Skeletal muscle satellite cell (primary cell): ENCODE data around the gene GPR63.
A peak's percentile ranks its signal among the peaks of the same experiment; 100 is the strongest.

ENCODE experiments used
- H3K27me3 ChIP-seq: 2 replicates; pipeline ENCODE4 v1.7.0; 2013; ENCODE audit warnings: low read length; ENCODE audit not compliant: control insufficient read depth, insufficient read depth
- H3K36me3 ChIP-seq: 2 replicates; pipeline ENCODE4 v1.7.0; 2013; ENCODE audit warnings: mild to moderate bottlenecking, control low read depth, low read length; ENCODE audit not compliant: insufficient read depth
- H3K4me1 ChIP-seq: 2 replicates; pipeline ENCODE4 v1.7.0; 2013; ENCODE audit warnings: low read length; ENCODE audit not compliant: control insufficient read depth, insufficient read depth
- H3K4me2 ChIP-seq: 2 replicates; pipeline ENCODE4 v1.7.0; 2013; ENCODE audit warnings: mild to moderate bottlenecking, low read length
- H3K4me3 ChIP-seq: 2 replicates; pipeline ENCODE4 v1.7.0; 2013; ENCODE audit warnings: low read length
- H3K9ac ChIP-seq: 2 replicates; pipeline ENCODE4 v1.7.0; 2013; ENCODE audit warnings: mild to moderate bottlenecking, low read depth, low read length, moderate library complexity
- H3K9me3 ChIP-seq: replicated peaks from 2 replicates; pipeline ENCODE4 v1.7.0; 2013; ENCODE audit warnings: mild to moderate bottlenecking, control low read depth, low read length

GPR63 gene

DNA sequence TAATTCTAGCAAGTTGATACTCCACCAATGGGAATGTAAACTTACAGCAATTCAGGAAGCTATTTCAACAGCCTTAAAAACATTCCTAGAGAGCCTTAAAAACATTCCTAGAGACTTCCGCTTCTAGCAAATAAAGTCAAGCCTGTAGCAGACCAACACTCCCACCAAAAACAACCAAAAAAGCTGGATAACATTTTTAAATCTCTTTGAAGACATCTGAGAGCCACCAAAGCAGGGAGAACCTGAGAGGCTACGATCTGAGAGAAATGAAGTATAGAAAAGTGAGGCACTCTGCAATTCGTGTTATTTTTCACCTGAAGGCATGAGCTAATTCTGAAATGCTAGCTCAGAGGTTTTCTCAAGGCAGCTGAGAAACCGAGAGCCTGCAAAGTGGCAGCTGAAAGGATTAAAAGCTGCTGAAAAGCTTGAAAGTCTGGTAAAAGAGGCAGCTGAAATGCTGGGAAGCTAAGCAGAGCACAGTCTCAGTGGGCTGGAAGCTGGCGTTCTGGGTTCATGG lies 20.9 kb downstream of the GPR63 start:
- H3K36me3 ChIP-seq, result no peaks in the 10 kb centered on the region
- H3K9ac ChIP-seq, result no peak overlapping the region
- no peak overlapping the region for H3K4me3 ChIP-seq
- H3K9me3 ChIP-seq, result no peaks in the 10 kb centered on the region
- H3K4me1 ChIP-seq, result peaks cover 10% of the 10 kb centered on the region
- H3K27me3 ChIP-seq, result no peaks in the 10 kb centered on the region
- peak overlapping the region; percentile 65 for H3K4me2 ChIP-seq

DNA sequence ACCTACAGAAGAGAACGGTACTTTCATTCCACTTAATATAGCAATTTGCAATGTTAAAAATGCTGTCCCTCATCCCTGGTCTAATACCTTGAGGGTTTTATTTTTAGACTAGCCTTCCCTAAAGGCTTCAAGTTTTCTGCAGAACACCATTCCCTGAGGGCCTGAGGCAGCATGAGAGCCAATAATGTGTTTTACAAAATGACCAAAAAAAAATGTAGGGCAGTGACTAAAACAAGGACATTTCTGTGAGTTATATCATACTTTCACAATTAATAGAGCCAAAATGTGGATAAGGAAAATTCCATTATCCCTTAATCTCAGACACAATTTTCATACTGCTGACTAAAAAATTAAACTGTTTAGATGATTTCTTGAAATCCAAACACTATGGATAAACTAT lies 22.7 kb downstream of the GPR63 start:
- Histone ChIP-seq H3K9ac (no peak overlapping the region), H3K36me3 (no peaks in the 10 kb centered on the region), H3K4me3 (no peak overlapping the region)

DNA sequence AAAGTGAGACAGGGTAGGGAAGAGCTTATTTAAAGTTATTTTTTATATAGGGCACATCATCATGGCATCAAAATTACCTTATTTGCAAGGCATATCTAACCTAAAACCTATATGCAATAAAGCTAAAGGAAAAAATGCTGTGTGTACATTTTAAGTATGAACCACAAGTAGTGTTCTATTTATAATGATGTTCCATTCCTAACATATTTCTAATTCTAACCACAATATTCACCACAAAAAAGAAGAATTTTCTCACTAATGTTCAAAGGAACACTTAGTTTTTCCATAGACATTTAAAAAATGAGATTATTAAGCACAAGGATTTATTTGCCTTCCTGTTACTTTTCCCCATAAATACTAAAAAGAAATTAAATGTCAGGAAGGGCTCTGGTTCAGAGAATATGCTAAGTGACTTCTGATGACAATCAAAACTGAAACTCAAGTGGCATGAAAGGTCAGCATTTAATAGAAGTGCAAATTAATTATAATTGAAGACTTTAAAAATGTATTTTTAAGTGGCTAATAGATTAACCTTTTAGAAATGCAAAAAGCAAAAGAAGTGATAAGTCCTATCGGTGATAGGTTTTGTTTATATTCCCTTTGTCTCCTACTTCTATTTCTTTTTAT lies 25.1 kb downstream of the GPR63 start:
- H3K4me2 ChIP-seq, result peak overlapping the region; percentile 55
- no peaks in the 10 kb centered on the region for H3K27me3 ChIP-seq
- H3K4me1 ChIP-seq, result peaks cover 10% of the 10 kb centered on the region
- H3K36me3 ChIP-seq, result no peaks in the 10 kb centered on the region
- H3K4me3 ChIP-seq, result no peak overlapping the region
- H3K9ac ChIP-seq, result no peak overlapping the region
- no peaks in the 10 kb centered on the region for H3K9me3 ChIP-seq

More for the DNA sequence above, 22.7 kb downstream of the GPR63 start:
- no peak overlapping the region for H3K4me2 ChIP-seq
- H3K9me3 ChIP-seq, result no peaks in the 10 kb centered on the region
- H3K27me3 ChIP-seq, result no peaks in the 10 kb centered on the region
- peaks cover 10% of the 10 kb centered on the region for H3K4me1 ChIP-seq

DNA sequence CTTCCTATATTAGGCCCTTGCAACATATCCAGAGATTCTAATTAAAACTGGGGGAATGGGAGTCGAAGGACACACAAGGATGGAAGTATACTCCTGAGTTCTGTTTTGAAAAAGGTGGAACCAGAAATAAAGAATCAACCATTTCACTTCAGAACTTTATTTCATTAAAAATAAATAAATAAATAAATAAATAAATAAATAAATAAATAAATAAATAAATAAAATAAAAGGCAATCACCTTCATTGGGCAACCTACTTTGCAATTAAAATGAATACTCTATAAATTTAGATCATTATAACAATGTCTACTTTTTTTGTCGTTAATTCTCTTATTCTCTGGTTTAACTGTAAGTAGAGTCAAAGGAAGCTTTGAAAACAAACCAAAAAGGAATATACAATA lies 25.6 kb downstream of the GPR63 start:
- Histone ChIP-seq H3K4me3 (no peak overlapping the region), H3K4me1 (peaks cover 10% of the 10 kb centered on the region), H3K36me3 (no peaks in the 10 kb centered on the region), H3K9me3 (no peaks in the 10 kb centered on the region), H3K27me3 (no peaks in the 10 kb centered on the region), H3K4me2 (peak overlapping the region; percentile 55), H3K9ac (no peak overlapping the region)

DNA sequence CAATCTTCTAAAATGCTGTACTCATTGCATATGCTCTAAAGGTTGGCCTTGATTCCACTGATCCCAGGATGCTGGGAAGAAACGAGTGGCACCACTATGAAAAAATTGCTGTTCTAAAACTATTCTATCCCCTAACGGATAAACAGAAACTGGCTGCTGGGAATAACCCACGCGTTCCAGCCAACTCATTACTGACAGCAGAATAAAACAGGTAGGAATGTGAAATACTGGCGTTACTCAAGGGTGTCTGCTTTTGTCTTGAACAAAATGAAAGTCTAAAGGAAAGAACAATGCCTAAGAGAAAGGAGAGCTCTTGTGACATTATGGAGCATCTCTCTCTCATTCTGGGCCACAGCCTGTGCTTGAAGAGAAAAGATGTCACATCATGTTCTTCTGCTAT lies 26.1 kb downstream of the GPR63 start:
- H3K9ac ChIP-seq, result no peak overlapping the region
- no peak overlapping the region for H3K4me2 ChIP-seq
- no peaks in the 10 kb centered on the region for H3K27me3 ChIP-seq
- peaks cover 6% of the 10 kb centered on the region for H3K4me1 ChIP-seq
- no peaks in the 10 kb centered on the region for H3K9me3 ChIP-seq
- H3K36me3 ChIP-seq, result no peaks in the 10 kb centered on the region
- no peak overlapping the region for H3K4me3 ChIP-seq

DNA sequence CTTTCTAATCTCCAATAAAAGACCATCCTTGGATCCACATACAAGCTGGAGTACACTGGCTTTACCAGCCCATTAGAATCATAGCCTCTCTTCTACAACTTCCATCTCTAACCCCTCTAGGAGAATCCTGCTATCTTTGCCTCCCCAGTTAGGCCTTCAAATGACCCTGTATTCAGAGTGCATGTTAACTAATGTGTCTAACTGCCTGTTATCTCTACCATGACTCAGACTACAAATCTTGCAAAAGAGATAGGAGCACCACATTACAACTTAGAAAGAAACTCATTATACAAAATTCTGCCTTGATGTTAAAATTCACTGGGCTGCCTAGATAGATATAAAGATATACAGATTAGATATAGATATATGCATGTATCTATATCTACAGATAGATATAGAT lies 28.2 kb downstream of the GPR63 start:
- no peak overlapping the region for H3K9ac ChIP-seq
- H3K4me2 ChIP-seq, result no peak overlapping the region
- H3K4me1 ChIP-seq, result peaks cover 6% of the 10 kb centered on the region
- no peaks in the 10 kb centered on the region for H3K36me3 ChIP-seq
- H3K27me3 ChIP-seq, result no peaks in the 10 kb centered on the region
- no peaks in the 10 kb centered on the region for H3K9me3 ChIP-seq
- no peak overlapping the region for H3K4me3 ChIP-seq

DNA sequence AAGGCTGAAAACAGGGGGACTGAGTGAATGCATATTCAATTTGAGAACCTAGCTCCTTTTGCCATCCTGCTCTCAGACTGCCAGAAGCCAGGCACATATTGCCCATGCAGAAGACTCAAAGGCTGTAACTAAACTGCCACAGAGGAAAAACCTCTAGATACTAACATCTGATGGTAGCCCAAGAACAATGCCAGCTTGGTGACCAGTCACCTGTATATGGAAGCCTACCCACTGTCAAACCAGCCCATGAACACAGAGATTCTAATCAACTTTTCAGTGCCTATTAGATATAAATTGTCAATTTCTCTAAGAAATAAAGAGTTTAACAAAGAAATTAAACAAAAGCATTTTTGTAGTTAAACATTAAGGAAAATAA lies 34.2 kb downstream of the GPR63 start:
- Histone ChIP-seq H3K4me2 (no peak overlapping the region), H3K4me3 (no peak overlapping the region), H3K36me3 (no peaks in the 10 kb centered on the region), H3K4me1 (no peaks in the 10 kb centered on the region), H3K9me3 (no peaks in the 10 kb centered on the region), H3K9ac (no peak overlapping the region), H3K27me3 (no peaks in the 10 kb centered on the region)

DNA sequence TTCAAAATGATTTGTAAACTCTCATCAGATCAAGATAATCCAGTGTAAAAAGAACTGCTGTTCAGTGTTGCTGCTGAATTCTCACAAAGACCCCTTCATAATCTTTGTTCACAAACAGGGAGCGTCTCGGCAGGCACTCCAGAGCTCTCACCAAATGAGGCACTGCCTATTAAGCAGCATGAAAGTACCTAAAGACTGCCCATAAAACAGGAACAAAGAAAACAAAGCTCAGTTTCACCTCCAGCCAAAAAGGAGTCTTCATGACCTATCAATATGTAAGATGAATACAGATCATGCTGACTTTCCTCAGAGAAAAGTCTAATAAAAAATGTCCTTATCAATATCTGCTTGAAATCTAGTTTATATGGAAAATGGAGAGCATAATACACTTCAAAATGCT lies 41.8 kb downstream of the GPR63 start:
- H3K4me2 ChIP-seq, result no peak overlapping the region
- no peaks in the 10 kb centered on the region for H3K27me3 ChIP-seq
- no peak overlapping the region for H3K9ac ChIP-seq
- H3K4me3 ChIP-seq, result no peak overlapping the region
- no peaks in the 10 kb centered on the region for H3K4me1 ChIP-seq
- H3K9me3 ChIP-seq, result no peaks in the 10 kb centered on the region
- no peaks in the 10 kb centered on the region for H3K36me3 ChIP-seq

DNA sequence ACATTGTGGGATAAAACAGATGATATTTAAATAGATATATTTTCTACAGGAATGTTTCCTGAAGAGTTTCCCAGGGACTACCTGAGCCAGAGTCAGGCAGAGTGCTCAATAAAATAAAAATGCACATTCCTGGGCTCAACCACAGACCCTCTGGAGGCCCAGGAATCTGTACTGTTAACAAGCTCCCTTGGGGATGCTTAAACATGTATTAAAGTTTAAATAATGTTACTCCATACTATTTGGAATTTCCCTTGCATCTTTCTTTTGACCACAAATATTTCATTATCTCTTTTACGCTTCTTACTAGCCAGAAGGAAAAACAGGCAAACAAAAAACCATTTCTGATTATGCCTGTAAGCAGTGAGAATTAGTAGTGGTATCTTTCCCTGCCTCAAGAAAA lies 42.3 kb downstream of the GPR63 start:
- Histone ChIP-seq H3K9me3 (no peaks in the 10 kb centered on the region), H3K36me3 (no peaks in the 10 kb centered on the region), H3K4me3 (no peak overlapping the region), H3K4me2 (no peak overlapping the region), H3K27me3 (no peaks in the 10 kb centered on the region), H3K4me1 (no peaks in the 10 kb centered on the region), H3K9ac (no peak overlapping the region)

DNA sequence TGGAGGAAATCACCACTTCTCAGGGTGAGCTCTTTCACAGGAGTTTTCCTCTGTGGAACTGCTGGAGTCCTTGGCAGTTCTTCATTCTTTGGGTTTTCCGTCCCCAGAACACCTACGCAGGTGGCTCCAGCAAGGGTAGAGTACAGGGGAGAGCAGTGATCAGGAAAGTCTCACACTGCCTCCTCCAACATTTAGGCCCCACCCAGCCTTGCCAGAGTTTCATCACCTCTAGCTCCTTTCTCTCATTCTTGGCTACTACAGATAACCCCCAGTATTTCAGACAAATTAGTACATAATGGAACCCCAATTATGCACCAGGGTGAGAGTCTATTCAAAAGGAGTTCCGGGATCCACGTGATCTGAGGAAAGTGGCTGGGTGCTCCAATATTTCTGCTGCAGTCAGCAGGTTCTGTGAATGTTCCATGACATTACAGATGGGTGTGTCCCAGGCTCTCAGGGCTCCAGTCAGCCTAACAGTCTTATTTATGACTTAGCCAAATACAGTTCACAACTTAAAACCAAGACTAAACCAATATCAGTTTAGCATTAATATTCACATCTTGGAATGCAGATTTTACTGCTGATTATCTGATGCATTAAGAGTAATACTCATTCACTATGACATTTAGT lies 44.6 kb downstream of the GPR63 start:
- Histone ChIP-seq H3K27me3 (no peaks in the 10 kb centered on the region), H3K36me3 (no peaks in the 10 kb centered on the region), H3K4me2 (no peak overlapping the region)

DNA sequence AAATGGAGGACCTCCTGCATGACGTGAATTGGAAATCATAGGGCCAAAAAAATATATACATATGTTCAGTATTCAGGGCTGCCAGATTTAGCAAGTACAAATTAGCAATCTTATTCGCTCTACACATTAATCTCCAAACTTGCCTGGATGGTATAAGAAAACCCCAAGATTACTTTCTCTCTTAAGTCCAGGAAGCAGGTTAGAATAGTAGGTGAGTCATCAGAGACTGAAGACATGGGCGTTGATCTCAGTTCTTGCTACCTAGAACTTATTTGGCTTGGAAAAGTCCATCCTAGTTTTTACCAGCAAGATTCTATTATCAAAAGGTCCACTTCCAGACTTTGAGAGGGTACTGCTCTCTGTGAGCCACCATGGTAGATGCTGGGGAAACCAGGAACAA lies 47.4 kb downstream of the GPR63 start:
- H3K36me3 ChIP-seq, result no peaks in the 10 kb centered on the region
- no peak overlapping the region for H3K4me2 ChIP-seq
- H3K4me1 ChIP-seq, result no peaks in the 10 kb centered on the region
- no peaks in the 10 kb centered on the region for H3K27me3 ChIP-seq
- H3K4me3 ChIP-seq, result no peak overlapping the region
- H3K9me3 ChIP-seq, result no peaks in the 10 kb centered on the region
- no peak overlapping the region for H3K9ac ChIP-seq

More for the DNA sequence above, 44.6 kb downstream of the GPR63 start:
- no peak overlapping the region for H3K9ac ChIP-seq
- no peaks in the 10 kb centered on the region for H3K4me1 ChIP-seq
- H3K4me3 ChIP-seq, result no peak overlapping the region
- no peaks in the 10 kb centered on the region for H3K9me3 ChIP-seq
